Measurements from ENCODE around the gene ASPM.
A peak's percentile ranks its signal among the peaks of the same experiment; 100 is the strongest.

The ASPM gene, protein sequence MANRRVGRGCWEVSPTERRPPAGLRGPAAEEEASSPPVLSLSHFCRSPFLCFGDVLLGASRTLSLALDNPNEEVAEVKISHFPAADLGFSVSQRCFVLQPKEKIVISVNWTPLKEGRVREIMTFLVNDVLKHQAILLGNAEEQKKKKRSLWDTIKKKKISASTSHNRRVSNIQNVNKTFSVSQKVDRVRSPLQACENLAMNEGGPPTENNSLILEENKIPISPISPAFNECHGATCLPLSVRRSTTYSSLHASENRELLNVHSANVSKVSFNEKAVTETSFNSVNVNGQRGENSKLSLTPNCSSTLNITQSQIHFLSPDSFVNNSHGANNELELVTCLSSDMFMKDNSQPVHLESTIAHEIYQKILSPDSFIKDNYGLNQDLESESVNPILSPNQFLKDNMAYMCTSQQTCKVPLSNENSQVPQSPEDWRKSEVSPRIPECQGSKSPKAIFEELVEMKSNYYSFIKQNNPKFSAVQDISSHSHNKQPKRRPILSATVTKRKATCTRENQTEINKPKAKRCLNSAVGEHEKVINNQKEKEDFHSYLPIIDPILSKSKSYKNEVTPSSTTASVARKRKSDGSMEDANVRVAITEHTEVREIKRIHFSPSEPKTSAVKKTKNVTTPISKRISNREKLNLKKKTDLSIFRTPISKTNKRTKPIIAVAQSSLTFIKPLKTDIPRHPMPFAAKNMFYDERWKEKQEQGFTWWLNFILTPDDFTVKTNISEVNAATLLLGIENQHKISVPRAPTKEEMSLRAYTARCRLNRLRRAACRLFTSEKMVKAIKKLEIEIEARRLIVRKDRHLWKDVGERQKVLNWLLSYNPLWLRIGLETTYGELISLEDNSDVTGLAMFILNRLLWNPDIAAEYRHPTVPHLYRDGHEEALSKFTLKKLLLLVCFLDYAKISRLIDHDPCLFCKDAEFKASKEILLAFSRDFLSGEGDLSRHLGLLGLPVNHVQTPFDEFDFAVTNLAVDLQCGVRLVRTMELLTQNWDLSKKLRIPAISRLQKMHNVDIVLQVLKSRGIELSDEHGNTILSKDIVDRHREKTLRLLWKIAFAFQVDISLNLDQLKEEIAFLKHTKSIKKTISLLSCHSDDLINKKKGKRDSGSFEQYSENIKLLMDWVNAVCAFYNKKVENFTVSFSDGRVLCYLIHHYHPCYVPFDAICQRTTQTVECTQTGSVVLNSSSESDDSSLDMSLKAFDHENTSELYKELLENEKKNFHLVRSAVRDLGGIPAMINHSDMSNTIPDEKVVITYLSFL (N-terminal part only)

DNA sequence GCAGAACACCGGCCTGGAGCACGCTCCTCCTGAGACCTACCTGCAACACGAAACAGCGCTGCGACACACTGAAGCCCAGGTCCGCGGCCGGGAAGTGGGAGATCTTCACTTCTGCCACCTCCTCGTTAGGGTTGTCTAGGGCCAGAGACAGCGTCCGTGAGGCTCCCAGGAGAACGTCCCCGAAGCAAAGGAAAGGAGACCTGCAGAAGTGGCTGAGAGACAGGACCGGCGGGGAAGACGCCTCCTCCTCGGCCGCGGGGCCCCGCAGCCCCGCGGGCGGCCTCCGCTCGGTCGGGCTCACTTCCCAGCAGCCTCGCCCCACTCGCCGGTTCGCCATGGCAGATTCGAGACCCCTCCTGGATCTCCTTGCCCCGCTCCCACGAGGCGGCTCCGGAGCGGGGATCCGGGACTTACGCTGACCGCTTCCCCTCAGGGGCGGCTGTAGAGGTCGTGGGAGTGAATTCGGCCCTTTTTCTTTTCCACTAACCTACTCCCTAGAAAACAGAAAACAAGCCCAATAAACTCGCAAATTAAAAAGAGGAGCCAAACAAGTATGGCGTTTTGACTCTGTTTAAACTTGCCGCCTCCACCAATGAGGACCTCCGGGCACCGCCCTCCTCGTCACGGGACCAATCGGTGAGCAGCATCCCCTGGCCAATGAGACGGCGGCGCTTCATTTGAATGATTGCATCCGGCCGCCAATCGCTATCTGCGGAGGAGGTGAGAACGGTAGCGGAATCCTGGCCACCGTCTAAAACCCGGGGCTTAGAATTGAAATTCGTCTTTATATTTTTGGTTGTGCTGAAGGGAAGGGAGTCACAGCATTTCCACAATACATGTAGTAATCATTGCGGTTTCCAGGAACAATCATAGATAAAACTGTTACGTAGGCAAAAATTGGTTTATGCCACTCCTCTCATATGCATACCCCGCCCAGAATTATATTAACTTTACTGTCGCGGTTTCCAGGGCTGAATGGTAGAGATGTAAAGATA lies at the start of gene ASPM:
Gene ASPM, minus strand, starts transcription at position 569 of the 995 bp plus-strand sequence. Its CDS starts 232 bp downstream, at position 337.
- ChIA-PET CTCF (interaction anchor here (1.0 kb wide), 1 partner anchor 8 kb away, joined by 3 read pairs; no protein-coding TSS in a partner anchor), POLR2A (no interaction called here)
- peak; percentile 93 for DNase-seq (ENCODE audit: extremely low spot score)
- TF ChIP-seq, protein P1, sequence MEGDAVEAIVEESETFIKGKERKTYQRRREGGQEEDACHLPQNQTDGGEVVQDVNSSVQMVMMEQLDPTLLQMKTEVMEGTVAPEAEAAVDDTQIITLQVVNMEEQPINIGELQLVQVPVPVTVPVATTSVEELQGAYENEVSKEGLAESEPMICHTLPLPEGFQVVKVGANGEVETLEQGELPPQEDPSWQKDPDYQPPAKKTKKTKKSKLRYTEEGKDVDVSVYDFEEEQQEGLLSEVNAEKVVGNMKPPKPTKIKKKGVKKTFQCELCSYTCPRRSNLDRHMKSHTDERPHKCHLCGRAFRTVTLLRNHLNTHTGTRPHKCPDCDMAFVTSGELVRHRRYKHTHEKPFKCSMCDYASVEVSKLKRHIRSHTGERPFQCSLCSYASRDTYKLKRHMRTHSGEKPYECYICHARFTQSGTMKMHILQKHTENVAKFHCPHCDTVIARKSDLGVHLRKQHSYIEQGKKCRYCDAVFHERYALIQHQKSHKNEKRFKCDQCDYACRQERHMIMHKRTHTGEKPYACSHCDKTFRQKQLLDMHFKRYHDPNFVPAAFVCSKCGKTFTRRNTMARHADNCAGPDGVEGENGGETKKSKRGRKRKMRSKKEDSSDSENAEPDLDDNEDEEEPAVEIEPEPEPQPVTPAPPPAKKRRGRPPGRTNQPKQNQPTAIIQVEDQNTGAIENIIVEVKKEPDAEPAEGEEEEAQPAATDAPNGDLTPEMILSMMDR (IDR thresholded peaks at IDR 0.05; ENCODE audit: control extremely low read depth, extremely low read depth, low read depth, missing control alignments) = no peak

DNA sequence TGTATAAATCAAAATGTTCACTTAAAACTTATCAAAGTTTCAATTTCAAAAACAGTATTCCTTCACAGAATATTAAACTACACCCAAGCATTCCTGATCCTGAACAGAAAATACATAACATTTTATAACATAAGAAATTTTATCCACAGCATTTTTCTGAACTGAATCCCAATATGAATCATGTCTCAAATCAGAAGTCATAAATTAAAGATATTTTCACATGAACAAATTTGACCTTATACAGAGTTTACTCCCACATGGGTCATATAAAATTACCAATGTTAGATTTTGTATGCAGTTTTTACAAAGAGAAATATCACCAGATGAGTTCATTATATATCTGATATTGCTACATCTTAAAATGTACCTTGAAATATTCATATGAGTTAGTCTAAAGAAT lies 48.6 kb upstream of the ASPM start:
- POLR2A ChIA-PET = no interaction called here
- CTCF ChIA-PET = no interaction called here
- TF ChIP-seq, protein P1 (IDR thresholded peaks at IDR 0.05; ENCODE audit: control extremely low read depth, extremely low read depth, low read depth, missing control alignments) = no peak
- no peak for DNase-seq (ENCODE audit: extremely low spot score)

DNA sequence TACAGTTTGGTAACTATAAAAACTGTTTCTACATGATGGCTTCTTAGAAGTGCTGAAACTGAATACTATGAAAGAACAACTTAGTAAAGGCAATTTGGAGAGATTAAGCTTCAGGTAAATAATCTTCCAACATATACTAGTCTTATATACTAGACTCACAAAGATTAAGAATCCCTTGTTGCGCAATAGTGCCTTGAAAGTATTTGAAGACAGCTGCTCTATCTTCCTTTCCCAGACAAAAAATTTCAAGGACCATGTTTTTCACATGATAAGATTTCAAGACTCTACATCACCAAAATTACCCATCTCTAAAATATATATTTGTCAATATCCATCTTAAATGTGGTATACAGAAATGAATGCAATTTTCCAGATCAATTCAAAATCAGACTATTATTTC lies 37.7 kb upstream of the ASPM start:
- POLR2A ChIA-PET = no interaction called here
- no peak for DNase-seq (ENCODE audit: extremely low spot score)
- TF ChIP-seq, protein P1 (IDR thresholded peaks at IDR 0.05; ENCODE audit: control extremely low read depth, extremely low read depth, low read depth, missing control alignments) = no peak
- CTCF ChIA-PET = interaction anchor here (0.8 kb wide), 1 partner anchor 35 kb away, joined by 3 read pairs; no protein-coding TSS in a partner anchor

DNA sequence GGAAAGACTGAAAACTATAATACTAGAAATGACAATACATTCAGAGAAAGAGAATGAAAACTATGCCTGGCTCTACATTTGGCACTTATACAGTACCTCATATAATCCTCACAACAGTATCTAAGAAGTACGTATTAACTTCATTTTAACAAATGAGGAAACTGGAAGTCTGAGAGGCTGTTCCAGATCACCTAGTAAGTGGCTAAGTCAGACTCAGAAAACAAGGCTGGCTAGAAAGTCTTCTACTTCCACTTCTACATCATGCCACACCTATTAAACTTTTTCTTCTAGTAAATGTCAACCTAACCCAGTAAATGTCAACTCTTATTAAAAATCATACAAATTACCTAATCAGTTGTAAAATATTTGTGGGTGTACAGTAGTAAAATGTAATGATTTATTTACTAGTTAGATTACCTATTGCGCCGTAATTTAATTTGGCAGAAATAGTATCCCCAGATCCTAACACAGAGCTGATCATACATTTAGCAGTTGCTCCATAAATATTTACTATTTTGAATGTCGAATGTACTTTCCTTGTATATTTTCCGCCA lies 36.8 kb upstream of the ASPM start:
- POLR2A ChIA-PET = no interaction called here
- TF ChIP-seq, protein P1 (IDR thresholded peaks at IDR 0.05; ENCODE audit: control extremely low read depth, extremely low read depth, low read depth, missing control alignments) = no peak
- CTCF ChIA-PET = interaction anchor here (1.1 to 1.5 kb wide), 2 partner anchors 10 to 36 kb away, joined by 3 read pairs; no protein-coding TSS in a partner anchor
- DNase-seq (ENCODE audit: extremely low spot score) = no peak

DNA sequence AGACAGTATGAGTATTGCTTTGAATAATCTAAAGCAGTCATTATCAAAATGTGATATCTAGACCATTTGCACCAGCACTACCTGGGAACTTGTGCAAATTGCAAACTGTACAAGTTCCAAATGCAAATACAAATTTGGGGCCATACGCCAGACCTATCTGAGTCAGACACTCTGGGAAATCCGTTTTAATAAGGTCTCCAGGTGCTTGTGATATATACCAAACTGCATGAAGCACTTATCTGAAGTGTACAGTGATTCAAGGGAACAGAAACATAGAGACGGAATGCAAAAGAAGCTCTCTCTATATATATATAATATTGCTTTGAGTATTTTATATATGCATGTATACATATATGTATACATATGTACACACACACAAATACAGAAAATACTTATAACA lies 36.2 kb upstream of the ASPM start:
- POLR2A ChIA-PET = no interaction called here
- TF ChIP-seq, protein P1 (IDR thresholded peaks at IDR 0.05; ENCODE audit: control extremely low read depth, extremely low read depth, low read depth, missing control alignments) = no peak
- CTCF ChIA-PET = interaction anchor here (1.1 to 1.5 kb wide), 5 partner anchors 10 to 172 kb away, joined by 3 read pairs; no protein-coding TSS in a partner anchor
- DNase-seq (ENCODE audit: extremely low spot score) = no peak

All from GM10248 (cell line).